Brain pericyte (primary cell): ENCODE results near the gene TYW1.
"Not testable (repeated sequence)": the region's sequence is repeated elsewhere in the genome, so short reads cannot be mapped to it uniquely, and the experiment has no call there.

ENCODE experiments used
- DNase-seq: peaks from one replicate; pipeline ENCODE4 v3.0.0-alpha.2; 2012; ENCODE audit warnings: low read depth, low spot score

TYW1 gene

DNA sequence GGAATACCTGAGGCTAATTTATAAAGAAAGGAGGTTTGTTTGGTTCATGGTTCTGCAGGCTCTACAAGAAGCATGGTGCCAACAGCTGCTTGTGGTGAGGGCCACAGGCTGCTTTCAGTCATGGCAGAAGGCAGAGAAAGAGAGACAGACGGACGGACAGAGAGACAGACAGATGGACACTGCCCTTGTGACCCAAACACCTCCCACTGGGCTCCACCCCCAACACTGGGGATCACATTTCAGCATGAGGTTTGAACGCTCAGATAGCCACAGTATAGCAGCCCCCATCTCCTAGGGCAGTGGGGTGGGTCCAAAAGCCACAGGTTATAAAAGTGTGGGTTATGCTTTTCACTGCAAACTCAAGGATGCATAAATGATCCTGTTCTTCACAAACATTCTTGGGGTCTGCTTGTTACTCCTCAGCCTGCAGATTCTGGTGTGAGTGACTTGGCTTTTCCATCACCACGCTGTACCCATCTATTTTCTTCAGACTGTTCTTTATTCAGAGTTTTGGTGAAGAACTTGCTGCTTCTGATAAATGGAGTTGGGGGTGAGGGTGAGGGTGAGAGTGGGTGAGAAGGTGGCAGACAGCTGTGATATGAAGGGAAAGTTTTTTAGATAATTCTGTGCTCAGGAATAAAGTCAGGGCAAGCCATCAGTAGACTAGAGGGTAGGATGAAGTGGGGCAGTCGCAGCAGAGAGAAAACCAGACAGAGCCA is 194.5 kb downstream of the TYW1 start:
- not testable (repeated sequence) for DNase-seq

DNA sequence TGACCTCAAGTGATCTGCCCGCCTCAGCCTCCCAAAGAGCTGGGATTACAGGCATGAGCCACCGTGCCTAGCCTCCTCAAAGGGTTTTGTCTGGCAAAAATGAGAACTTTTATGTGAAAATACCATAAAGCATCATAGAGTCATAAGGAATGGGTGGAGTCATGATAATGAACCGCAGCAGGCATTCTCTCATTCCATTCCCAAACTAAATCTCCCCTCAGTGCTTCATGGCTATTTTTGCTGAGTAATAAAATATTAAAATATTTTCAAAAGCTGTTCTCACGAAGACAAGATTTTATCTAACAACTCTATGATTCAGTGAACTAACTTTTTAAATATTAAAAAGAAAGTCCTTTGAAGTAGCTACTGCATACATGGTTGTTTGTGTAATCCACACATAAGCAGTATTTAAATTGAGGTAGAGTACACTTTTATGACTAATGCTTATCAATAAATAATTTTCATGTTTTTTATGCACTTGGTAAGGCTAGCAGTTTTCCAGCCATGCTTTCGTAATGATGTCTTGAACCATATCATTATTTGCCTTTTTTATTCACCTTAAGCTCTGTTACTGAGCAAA is 195.6 kb downstream of the TYW1 start:
- not testable (repeated sequence) for DNase-seq

GRCh38 chr7:67192889-67193613 is 196.4 kb downstream of the TYW1 start:
- DNase-seq = peak; percentile 65

DNA sequence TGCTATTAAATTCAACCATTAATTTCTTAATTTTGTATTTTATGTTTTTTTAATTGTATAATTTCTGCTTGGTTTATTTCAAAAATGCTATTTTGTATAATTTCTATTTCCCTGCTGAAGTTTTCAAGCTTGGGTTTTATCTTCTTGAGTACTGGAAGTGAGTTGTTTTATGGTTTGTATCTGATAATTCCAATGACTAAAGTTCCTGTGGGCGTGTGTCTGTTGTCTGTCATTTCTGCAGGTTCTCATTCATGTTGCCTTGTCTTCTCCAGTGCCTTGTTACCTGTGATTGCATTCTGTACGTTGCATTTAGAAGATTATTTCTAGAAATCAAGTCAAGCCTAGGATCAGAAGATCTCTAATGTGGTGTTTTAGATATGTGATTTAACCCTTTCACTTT is 199.5 kb downstream of the TYW1 start:
- DNase-seq = not testable (repeated sequence)

DNA sequence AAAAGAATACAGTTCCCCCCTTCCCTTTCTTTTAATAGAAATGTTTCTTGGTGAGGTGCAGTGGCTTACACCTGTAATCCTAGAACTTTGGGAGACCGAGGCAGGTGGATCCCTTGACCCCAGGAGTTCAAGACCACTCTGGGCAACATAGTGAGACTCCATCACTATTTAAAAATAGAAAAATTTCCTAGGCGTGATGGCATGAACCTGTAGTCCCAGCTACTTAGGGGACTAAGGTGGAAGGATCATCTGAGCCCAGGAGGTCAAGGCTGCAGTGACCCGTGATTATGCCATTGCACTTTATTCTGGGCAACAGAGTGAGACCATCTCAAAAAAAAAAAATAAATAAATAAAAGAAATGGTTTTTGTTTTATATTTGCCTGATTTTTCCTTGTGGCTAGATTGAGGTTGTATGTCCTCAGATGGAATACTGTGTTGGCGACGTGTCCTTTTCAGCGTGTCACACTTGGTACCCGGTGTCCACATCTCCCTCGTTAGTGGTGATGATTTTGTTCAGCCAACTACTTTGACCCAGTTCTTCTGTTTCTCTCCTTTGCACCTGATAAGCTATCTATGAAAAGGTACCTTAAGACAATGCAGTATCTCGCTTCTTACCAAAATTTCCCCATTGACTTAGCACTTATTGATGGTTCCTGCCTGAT is 202.4 kb downstream of the TYW1 start:
- DNase-seq = not testable (repeated sequence)

DNA sequence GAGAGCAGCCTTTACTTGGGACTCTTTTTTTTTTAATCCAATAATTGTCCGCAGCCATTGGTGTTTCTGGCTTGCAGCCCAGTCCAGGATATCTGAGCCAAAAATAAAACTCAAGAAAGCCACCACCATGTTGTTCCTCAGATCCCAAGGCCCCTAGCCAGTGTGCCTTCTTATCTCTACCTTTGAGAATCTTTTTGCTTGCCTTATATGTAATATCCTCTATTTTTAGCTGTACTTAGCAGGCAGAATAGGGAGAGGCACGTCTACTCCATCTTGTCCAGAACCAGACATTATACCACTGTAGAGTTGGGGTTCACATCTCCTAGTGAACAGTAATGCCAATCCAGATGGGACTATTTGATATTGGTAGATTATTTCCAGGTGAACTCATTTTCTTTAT is 209.1 kb downstream of the TYW1 start:
- DNase-seq = not testable (repeated sequence)

GRCh38 chr7:67206452-67206851 is 209.8 kb downstream of the TYW1 start:
- DNase-seq = no peak

- not testable (repeated sequence) for DNase-seq
Measured at GRCh38 chr7:67208656-67209055, 212.0 kb downstream of the TYW1 start.

DNA sequence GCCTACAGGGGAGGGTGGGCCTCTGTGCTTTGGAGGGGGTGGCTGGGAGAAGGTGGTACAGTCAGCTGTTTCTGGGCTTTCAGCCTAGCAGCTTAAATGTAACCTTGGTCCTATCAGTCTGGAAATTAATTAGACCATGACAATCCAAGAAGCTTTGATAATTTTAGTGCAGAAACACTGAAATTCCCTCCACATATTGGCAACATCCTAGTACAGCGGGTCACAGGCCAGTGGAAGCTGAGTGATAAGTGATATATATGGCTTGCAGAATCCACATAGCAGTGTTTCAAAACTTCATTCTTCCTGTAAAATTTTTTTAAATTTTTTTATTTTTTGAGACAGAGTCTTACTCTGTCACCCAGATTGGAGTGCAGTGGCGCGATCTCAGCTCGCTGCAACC is 212.6 kb downstream of the TYW1 start:
- no peak for DNase-seq

DNA sequence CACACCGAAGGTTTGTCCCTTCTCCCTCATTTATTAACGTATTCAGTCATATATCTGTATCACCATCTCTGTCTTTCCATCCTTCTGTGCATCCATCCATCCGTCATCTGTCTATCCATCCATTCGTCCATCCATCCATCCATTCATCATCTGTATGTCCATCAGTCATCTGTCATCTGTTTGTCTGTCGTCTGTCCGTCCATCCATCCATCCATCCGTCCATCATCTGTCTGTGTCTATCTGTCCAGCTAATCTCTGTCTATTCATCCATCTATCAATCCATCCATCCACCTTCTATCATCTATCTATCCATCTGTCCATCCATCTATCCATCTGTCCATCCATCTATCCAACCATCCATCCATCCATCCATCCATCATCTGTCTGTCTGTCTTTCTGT is 213.9 kb downstream of the TYW1 start:
- no peak for DNase-seq

DNA sequence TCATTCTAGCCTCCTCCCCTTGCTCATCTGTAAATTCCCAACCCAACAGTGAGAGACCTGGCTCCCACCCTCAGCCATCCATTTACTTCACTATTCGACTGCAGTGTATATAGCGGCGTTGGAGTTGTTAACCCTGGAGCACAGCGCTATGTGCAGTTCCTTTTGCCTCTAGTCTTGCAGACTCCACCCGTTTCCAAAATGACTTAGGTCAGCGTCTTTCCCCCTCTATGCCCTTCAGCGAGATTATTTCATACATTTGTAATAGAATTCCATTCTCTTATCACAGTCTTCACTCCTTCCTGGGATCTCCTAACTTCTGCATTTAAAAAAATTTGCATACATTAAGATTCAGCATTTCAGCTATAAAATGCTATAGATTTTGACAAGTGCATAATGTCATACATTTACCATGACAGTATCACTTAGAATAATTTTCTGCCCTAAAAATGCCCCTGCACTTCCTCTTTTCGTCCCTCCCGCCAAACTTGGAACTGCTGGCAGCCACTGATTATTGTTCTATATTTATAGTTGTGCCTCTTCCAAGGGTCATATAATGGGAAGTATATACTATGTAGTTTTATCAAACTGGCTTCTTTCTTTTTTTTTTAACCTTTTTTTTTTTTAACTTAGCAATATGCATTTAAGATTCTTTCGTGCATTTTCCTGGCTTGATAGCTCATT is 215.2 kb downstream of the TYW1 start:
- DNase-seq = not testable (repeated sequence)

DNA sequence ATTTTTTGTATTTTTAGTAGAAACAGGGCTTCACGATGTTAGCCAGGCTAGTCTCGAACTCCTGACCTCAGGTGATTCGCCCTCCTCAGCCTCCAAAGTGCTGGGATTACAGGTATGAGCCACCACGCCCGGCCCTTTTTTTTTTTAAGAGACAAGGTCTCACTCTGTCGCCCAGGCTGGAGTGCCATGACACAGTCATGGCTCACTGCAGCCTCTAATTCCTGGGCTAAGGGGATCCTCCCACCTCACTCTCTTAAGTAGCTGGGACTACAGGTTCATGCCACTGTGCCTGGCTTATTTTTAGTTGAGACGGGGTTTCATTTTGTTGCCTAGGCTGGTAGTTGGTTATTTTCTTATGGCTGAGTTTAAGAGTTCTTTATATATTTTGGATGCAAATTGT is 216.4 kb downstream of the TYW1 start:
- not testable (repeated sequence) for DNase-seq

- peak; percentile 10 for DNase-seq
Measured at GRCh38 chr7:67223551-67223950, 226.9 kb downstream of the TYW1 start.

DNA sequence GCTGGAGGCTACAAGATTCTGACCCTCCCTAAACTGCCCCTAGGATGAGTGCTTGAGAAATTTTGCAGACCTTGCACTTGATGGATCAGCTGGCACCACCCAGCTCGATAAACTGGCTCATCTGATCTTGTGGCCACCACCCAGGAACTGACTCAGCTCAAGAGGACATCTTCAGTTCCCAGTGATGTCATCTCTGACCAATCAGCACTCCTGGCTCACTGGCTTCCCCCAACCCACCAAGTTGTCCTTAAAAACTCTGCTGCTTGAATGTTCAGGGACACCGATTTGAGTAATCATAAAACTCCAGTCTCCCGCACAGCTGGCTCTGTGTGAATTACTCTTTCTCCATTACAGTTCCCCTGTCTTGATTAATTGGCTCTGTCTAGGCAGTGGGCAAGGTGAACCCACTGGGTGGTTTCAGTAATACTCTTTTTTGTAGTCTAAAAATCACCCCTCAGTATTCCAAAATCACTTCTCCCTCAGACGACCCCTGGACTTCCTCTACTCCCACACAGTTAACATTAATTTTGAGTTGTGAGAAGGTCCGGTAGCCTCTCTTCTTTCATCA is 229.8 kb downstream of the TYW1 start:
- DNase-seq = peak; percentile 13

GRCh38 chr7:67226967-67227366 is 230.3 kb downstream of the TYW1 start:
- DNase-seq = not testable (repeated sequence)

GRCh38 chr7:67229018-67229417 is 232.4 kb downstream of the TYW1 start:
- not testable (repeated sequence) for DNase-seq

GRCh38 chr7:67230029-67230428 is 233.4 kb downstream of the TYW1 start:
- not testable (repeated sequence) for DNase-seq

DNA sequence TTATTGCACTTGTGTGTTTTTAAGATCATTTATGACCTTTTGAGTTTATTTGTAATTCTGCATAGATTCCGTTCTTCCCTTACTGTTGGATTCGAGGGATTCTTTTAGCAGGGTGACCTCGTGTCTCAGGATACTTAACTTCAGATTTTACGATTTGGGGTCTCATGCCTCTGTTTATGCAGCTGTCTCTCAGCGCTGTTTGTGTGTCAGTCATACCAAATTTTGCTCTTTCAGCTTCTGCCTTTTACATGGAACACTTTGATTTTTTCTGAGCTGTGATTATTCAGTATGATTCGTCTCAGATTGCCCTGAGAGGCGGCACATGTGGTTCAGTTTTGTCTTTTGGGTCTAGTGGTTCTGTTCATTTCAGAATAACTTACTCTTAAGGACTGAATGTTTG is 236.9 kb downstream of the TYW1 start:
- not testable (repeated sequence) for DNase-seq

DNA sequence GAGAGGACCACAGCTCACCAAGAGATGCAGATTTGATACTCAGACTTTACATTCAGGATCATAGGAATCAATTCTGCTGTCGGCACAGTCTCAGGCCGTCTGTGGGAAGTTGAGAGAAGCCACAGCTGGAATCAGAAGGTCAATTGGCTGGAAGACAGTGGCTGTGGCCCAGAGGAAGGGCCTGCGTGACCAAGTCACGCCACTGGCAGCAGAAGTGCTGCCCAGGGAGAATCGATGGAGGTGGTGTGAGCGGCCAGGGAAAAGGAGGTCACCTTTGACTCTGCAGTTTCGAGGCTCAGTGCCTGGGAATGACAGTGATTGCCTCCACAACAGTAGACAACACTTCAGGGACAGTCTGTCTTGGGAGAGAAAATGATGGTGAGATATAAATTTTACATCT is 239.6 kb downstream of the TYW1 start:
- DNase-seq = not testable (repeated sequence)

DNA sequence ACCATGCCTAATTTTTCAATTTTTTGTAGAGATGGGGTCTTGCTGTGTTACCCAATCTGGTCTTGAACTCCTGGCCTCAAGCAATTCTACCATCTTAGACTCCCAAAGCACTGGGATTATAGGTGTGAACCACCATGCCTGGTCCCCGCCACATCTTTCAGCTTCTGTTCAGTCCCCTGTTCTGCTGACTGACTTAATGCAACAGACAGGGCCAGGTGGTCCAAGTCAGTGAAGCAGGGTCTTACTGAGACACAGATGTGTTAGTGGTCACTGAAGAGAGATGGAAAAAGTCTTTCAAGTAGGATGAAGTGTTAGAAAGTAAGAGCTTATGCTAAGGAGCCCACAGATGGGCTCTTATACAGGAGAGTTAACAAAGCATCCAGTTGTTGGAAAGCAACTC is 246.2 kb downstream of the TYW1 start:
- DNase-seq = not testable (repeated sequence)

DNA sequence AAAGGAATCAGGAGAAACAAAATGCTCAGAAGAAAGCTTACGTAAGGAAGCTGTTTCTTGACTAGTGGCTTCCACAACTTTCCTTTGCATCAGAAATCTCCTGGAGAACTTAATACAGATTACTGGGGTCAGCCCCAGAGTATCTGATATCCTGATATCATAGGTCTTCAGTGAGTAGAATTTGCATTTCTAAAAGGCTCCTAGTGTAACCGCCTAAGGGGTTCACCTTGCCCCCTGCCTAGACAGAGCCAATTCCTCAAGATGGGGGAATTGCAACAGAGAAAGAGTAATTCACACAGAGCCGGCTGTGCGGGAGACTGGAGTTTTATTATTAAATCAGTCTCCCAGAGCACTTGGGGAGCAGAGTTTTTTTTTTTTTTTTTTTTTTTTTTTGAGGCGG is 251.7 kb downstream of the TYW1 start:
- not testable (repeated sequence) for DNase-seq
